Nephron (organoid): ENCODE measurements around the gene GPD2.

Source experiments
- H3K27ac Mint-ChIP-seq, 3 experiments: 2 replicates each; pipeline ENCODE4 v1.8.0; 2020; ENCODE audit warnings: mixed read lengths in 3 of 3, mild to moderate bottlenecking in 2 of 3, moderate library complexity in 1 of 3
- H3K27me3 Mint-ChIP-seq: 2 replicates; pipeline ENCODE4 v1.8.0; 2021; ENCODE audit warnings: low read depth, mild to moderate bottlenecking, moderate library complexity, mixed read lengths
- H3K36me3 Mint-ChIP-seq: 2 replicates; pipeline ENCODE4 v1.8.0; 2020; ENCODE audit warnings: low read depth, mixed read lengths
- H3K4me1 Mint-ChIP-seq: 2 replicates; pipeline ENCODE4 v1.8.0; 2020; ENCODE audit warnings: mixed read lengths
- H3K4me3 Mint-ChIP-seq, 3 experiments: 2 replicates each; pipeline ENCODE4 v1.8.0; 2020; ENCODE audit warnings: mild to moderate bottlenecking in 3 of 3, mixed read lengths in 3 of 3, moderate library complexity in 2 of 3
- H3K9me3 Mint-ChIP-seq: 2 replicates; pipeline ENCODE4 v1.8.0; 2020; ENCODE audit warnings: mixed read lengths
- CTCF ChIP-seq, 3 experiments: fragments of 200-600 bp; sonication (generic); IDR thresholded peaks; one replicate each; pipeline ENCODE4 v1.5.0; 2021; ENCODE audit warnings: antibody characterized with exemption in 3 of 3; ENCODE audit not compliant: unreplicated experiment in 3 of 3

GPD2 gene

GRCh38 chr2:156483741-156484173, 47.6 kb downstream of the GPD2 start:
- Mint-ChIP-seq H3K27ac (no peak overlapping the region), H3K9me3 (no peaks in the 10 kb centered on the region), H3K27me3 (no peaks in the 10 kb centered on the region), H3K4me3 (no peak overlapping the region), H3K36me3 (no peaks in the 10 kb centered on the region), H3K4me1 (peaks cover 5% of the 10 kb centered on the region)
- TF ChIP-seq CTCF (IDR thresholded peaks at IDR 0.05; ENCODE audit: unreplicated experiment in 3 of 3), result no peak

DNA sequence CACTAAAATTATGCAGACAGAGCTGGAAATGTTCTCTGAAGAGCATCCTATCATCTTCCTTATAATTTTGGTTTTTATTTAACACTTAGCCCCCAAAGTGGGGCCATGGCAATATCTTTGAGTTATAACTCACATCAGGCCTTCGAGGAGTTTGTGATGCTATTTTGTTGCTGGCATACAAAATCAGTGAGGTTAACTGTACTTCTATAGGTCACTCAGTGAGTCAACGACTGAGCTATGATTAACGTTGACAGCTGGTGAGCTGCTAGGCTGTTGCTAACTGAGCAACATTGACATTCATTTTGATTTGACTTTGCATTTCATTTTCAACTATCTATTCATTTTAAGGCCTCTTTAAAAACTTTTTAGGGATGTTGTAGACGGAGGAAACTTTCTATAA, 50.0 kb downstream of the GPD2 start:
- Mint-ChIP-seq H3K27ac (no peak overlapping the region), H3K36me3 (no peaks in the 10 kb centered on the region), H3K4me1 (peaks cover 5% of the 10 kb centered on the region), H3K27me3 (no peaks in the 10 kb centered on the region), H3K9me3 (no peaks in the 10 kb centered on the region), H3K4me3 (no peak overlapping the region)
- no peak for TF ChIP-seq CTCF (IDR thresholded peaks at IDR 0.05; ENCODE audit: unreplicated experiment in 3 of 3)

- no peak overlapping the region for H3K27ac Mint-ChIP-seq
- no peaks in the 10 kb centered on the region for H3K9me3 Mint-ChIP-seq
- H3K27me3 Mint-ChIP-seq, result no peaks in the 10 kb centered on the region
These were observed 50.4 kb downstream of the GPD2 start for GRCh38 chr2:156486614-156487013.

GRCh38 chr2:156489195-156489594, 53.0 kb downstream of the GPD2 start:
- no peak for TF ChIP-seq CTCF (IDR thresholded peaks at IDR 0.05; ENCODE audit: unreplicated experiment in 3 of 3)
- Mint-ChIP-seq H3K4me3 (no peak overlapping the region), H3K27ac (no peak overlapping the region), H3K27me3 (no peaks in the 10 kb centered on the region), H3K36me3 (no peaks in the 10 kb centered on the region), H3K4me1 (peaks cover 5% of the 10 kb centered on the region), H3K9me3 (no peaks in the 10 kb centered on the region)

More at GRCh38 chr2:156486614-156487013, 50.4 kb downstream of the GPD2 start:
- H3K4me3 Mint-ChIP-seq, result no peak overlapping the region
- no peaks in the 10 kb centered on the region for H3K36me3 Mint-ChIP-seq
- TF ChIP-seq CTCF (IDR thresholded peaks at IDR 0.05; ENCODE audit: unreplicated experiment in 3 of 3), result no peak
- peaks cover 5% of the 10 kb centered on the region for H3K4me1 Mint-ChIP-seq

- no peaks in the 10 kb centered on the region for H3K9me3 Mint-ChIP-seq
- TF ChIP-seq CTCF (IDR thresholded peaks at IDR 0.05; ENCODE audit: unreplicated experiment in 3 of 3), result no peak
- no peak overlapping the region for H3K4me3 Mint-ChIP-seq
These were observed 53.7 kb downstream of the GPD2 start for GRCh38 chr2:156489750-156490465.

GRCh38 chr2:156490466-156490840, 54.3 kb downstream of the GPD2 start:
- TF ChIP-seq CTCF (IDR thresholded peaks at IDR 0.05; ENCODE audit: unreplicated experiment in 3 of 3), result no peak
- H3K4me3 Mint-ChIP-seq, result no peak overlapping the region

More at GRCh38 chr2:156489750-156490465, 53.7 kb downstream of the GPD2 start:
- Mint-ChIP-seq H3K36me3 (no peaks in the 10 kb centered on the region), H3K27ac (no peak overlapping the region), H3K4me1 (peaks cover 5% of the 10 kb centered on the region), H3K27me3 (no peaks in the 10 kb centered on the region)

More at GRCh38 chr2:156490466-156490840, 54.3 kb downstream of the GPD2 start:
- no peaks in the 10 kb centered on the region for H3K36me3 Mint-ChIP-seq
- peaks cover 5% of the 10 kb centered on the region for H3K4me1 Mint-ChIP-seq
- H3K27ac Mint-ChIP-seq, result no peak overlapping the region
- H3K9me3 Mint-ChIP-seq, result no peaks in the 10 kb centered on the region
- no peaks in the 10 kb centered on the region for H3K27me3 Mint-ChIP-seq
